HepG2 (cell line): Measurements from ENCODE around the gene BPIFB6. TPM values are rescaled to one million over a fixed set of nuclear protein-coding genes. Genes with fewer than 3 reads are reported as not detected.

ENCODE experiments used
- ATAC-seq: fragments of 200-7000 bp; cut with Tn5 transposase; 3 replicates; pipeline ENCODE4 v1.9.1; 2020; ENCODE audit warnings: mild to moderate bottlenecking, moderate library complexity
- BruUV-seq: library from RNA; stranded (reverse); fragments of 400-500 nt; replicated peaks from 2 replicates; lab custom pipeline; 2021; lab: Mats Ljungman, UMichigan
- CTCF ChIA-PET: fragments of 300-600 bp; formaldehyde crosslinking; extraction: SDS; loops from one replicate; lab custom pipeline; 2021; ENCODE audit warnings: low total read pairs, inconsistent platforms, low intra/inter-chr PET ratio; lab: Yijun Ruan, JAX
- POLR2A ChIA-PET: fragments of 350-600 bp; sonication (Branson Sonifier 250); formaldehyde crosslinking; loops from one replicate; lab custom pipeline; 2020; ENCODE audit warnings: antibody characterized with exemption, inconsistent platforms; lab: Yijun Ruan, JAX
- DNase-seq: peaks from one replicate; pipeline ENCODE4 v3.0.0-alpha.2; 2015; ENCODE audit warnings: low spot score
- FAIRE-seq: peaks from 3 replicates; lab custom pipeline; 2011; peaks lifted over from hg19 to GRCh38; lab: Jason Lieb, UNC
- H2AFZ ChIP-seq: one replicate; pipeline ENCODE4 v1.6.1; 2011; ENCODE audit warnings: low read length, inconsistent platforms
- H3K27ac ChIP-seq: fragments of 300-600 bp; 3 replicates; pipeline ENCODE4 v1.8.0; 2011; ENCODE audit warnings: mixed run types, mild to moderate bottlenecking, mixed read lengths, low read length, inconsistent platforms; ENCODE audit not compliant: insufficient read depth; ENCODE audit errors: extremely low read length
- H3K27me3 ChIP-seq, 2 experiments: fragments of 200-600 bp in 1 of 2; 2 replicates in 1 of 2; 3 replicates in 1 of 2; pipeline versions ENCODE4 v1.6.0 to v1.8.0; 2011; ENCODE audit warnings: low read length in 2 of 2, mild to moderate bottlenecking in 2 of 2, moderate library complexity in 2 of 2, inconsistent platforms in 1 of 2; ENCODE audit not compliant: insufficient read depth in 2 of 2, control insufficient read depth in 1 of 2
- H3K36me3 ChIP-seq, 2 experiments: fragments of 200-600 bp in 1 of 2; replicated peaks in 1 of 2; 2 replicates in 1 of 2; 3 replicates in 1 of 2; pipeline versions ENCODE4 v1.5.1 to v1.8.0; 2011; ENCODE audit warnings: low read length in 2 of 2, inconsistent platforms in 1 of 2; ENCODE audit not compliant: insufficient read depth in 2 of 2, control insufficient read depth in 1 of 2
- H3K4me1 ChIP-seq: 2 replicates; pipeline ENCODE4 v1.5.1; 2012; ENCODE audit warnings: low read length, inconsistent platforms; ENCODE audit not compliant: insufficient read depth
- H3K4me2 ChIP-seq: 2 replicates; pipeline ENCODE4 v1.6.0; 2011; ENCODE audit warnings: low read depth, low read length, inconsistent platforms
- H3K4me3 ChIP-seq, 3 experiments: fragments of 200-600 bp in 1 of 3; sonication (generic), shearing (Covaris generic) in 1 of 3; replicated peaks in 1 of 3; 2 replicates each; pipeline ENCODE4 v1.5.1; 2011 to 2016; ENCODE audit warnings: low read length in 3 of 3, inconsistent platforms in 2 of 3, low read depth in 2 of 3, mild to moderate bottlenecking in 2 of 3, control low read depth in 1 of 3, mixed read lengths in 1 of 3; ENCODE audit not compliant: insufficient read depth in 1 of 3
- H3K79me2 ChIP-seq: one replicate; pipeline ENCODE4 v1.6.1; 2011; ENCODE audit warnings: low read length, inconsistent platforms; ENCODE audit not compliant: insufficient read depth
- H3K9ac ChIP-seq: 2 replicates; pipeline ENCODE4 v1.6.0; 2011; ENCODE audit warnings: mild to moderate bottlenecking, low read depth, low read length, inconsistent platforms; ENCODE audit not compliant: insufficient read depth
- H3K9me3 ChIP-seq: 2 replicates; pipeline ENCODE4 v1.5.1; 2012; ENCODE audit warnings: mild to moderate bottlenecking, low read length
- H4K20me1 ChIP-seq: 2 replicates; pipeline ENCODE4 v1.6.0; 2011; ENCODE audit warnings: inconsistent platforms, mild to moderate bottlenecking, low read length, moderate library complexity; ENCODE audit not compliant: insufficient read depth
- AGO2 ChIP-seq: fragments of 200-400 bp; formaldehyde crosslinking; optimal IDR thresholded peaks from 2 replicates; pipeline ENCODE3; 2017; ENCODE audit warnings: mild to moderate bottlenecking, low read depth, low read length, moderate library complexity
- CSRNP1 ChIP-seq: sonication (generic); formaldehyde crosslinking; IDR thresholded peaks from 2 replicates; pipeline ENCODE4 v1.8.1; 2023; ENCODE audit warnings: mild to moderate bottlenecking, missing genetic modification reagents
- ESRRA ChIP-seq: sonication (generic); formaldehyde crosslinking; IDR thresholded peaks from 2 replicates; pipeline ENCODE4 v1.5.1; 2020; ENCODE audit warnings: mild to moderate bottlenecking, low read depth, missing genetic modification reagents
- HNRNPUL1 ChIP-seq: fragments of 200-400 bp; formaldehyde crosslinking; IDR thresholded peaks from 2 replicates; pipeline ENCODE4 v1.6.1; 2017; ENCODE audit warnings: low read depth, mild to moderate bottlenecking, low read length, moderate library complexity
- KDM2A ChIP-seq: sonication (generic); formaldehyde crosslinking; IDR thresholded peaks from 2 replicates; pipeline ENCODE4 v1.4.0; 2020; ENCODE audit warnings: low read depth, missing genetic modification reagents, borderline replicate concordance
- MAF1 ChIP-seq: sonication (generic); formaldehyde crosslinking; IDR thresholded peaks from 2 replicates; pipeline ENCODE4 v1.5.0; 2020; ENCODE audit warnings: missing genetic modification reagents, borderline replicate concordance
- POLR2G ChIP-seq: fragments of 200-400 bp; formaldehyde crosslinking; IDR thresholded peaks from 2 replicates; pipeline ENCODE4 v1.6.1; 2018; ENCODE audit warnings: mild to moderate bottlenecking, low read depth, low read length, moderate library complexity
- RBM22 ChIP-seq: fragments of 200-400 bp; formaldehyde crosslinking; optimal IDR thresholded peaks from 2 replicates; pipeline ENCODE3; 2017; ENCODE audit warnings: mild to moderate bottlenecking, low read length, moderate library complexity
- REL ChIP-seq: sonication (generic); formaldehyde crosslinking; conservative IDR thresholded peaks from 2 replicates; pipeline ENCODE4 v1.8.0; 2022; ENCODE audit warnings: mild to moderate bottlenecking, missing genetic modification reagents, moderate library complexity
- SAFB2 ChIP-seq: sonication (generic); formaldehyde crosslinking; IDR thresholded peaks from 2 replicates; pipeline ENCODE4 v1.5.1; 2020; ENCODE audit warnings: missing genetic modification reagents, low read depth, mild to moderate bottlenecking, borderline replicate concordance
- SMAD1 ChIP-seq: sonication (generic); formaldehyde crosslinking; IDR thresholded peaks from 2 replicates; pipeline ENCODE4 v1.4.0; 2020; ENCODE audit warnings: missing genetic modification reagents, low read depth, mild to moderate bottlenecking, borderline replicate concordance
- ZNF468 ChIP-seq: sonication (generic); formaldehyde crosslinking; IDR thresholded peaks from 2 replicates; pipeline ENCODE4 v1.8.0; 2022; ENCODE audit warnings: mild to moderate bottlenecking, moderate library complexity, missing genetic modification reagents
- ZNF788 ChIP-seq: sonication (generic); formaldehyde crosslinking; IDR thresholded peaks from 2 replicates; pipeline ENCODE4 v1.5.0; 2020; ENCODE audit warnings: mild to moderate bottlenecking, missing genetic modification reagents, borderline replicate concordance
- WGBS: methylation state at CpG from one replicate; pipeline ENCODE4 v1.1.6; 2017; ENCODE audit warnings: low lambda C conversion rate; 5-methylcytosine and 5-hydroxymethylcytosine counted together
- in situ Hi-C: cut with HindIII; loops from 2 replicates; pipeline ENCODE4 v1.10.0; 2017; ENCODE audit warnings: low pct_unique_long_range_greater_than_20kb; ENCODE audit not compliant: extremely low pct_ligation_motif_present
- intact Hi-C: fragments of 100-400 bp; cut with micrococcal nuclease; formaldehyde crosslinking; loops from one replicate; pipeline ENCODE4 v1.10.0; 2022; ENCODE audit not compliant: unreplicated experiment
- polyA plus RNA-seq, 8 experiments: library from polyadenylated mRNA; depleted of rRNA in 3 of 8; stranded (reverse) in 7 of 8; unstranded in 1 of 8; fragments of >200 nt; fragmentation: Illumina TruSeq in 4 of 8; extraction: Trizol in 4 of 8; gene quantifications; 2 replicates each; pipeline versions ENCODE4 v1.2.1 to v1.2.3, GENCODE V29; 2011 to 2016; ENCODE audit warnings: low read depth in 4 of 8, missing spikeins in 1 of 8, mixed read lengths in 1 of 8; ENCODE audit not compliant: insufficient read depth in 1 of 8
- total RNA-seq, 5 experiments: library from RNA; depleted of rRNA; stranded (reverse); fragments of >200 nt; fragmentation: Illumina TruSeq; extraction: Trizol; gene quantifications; 2 replicates each; pipeline ENCODE4 v1.2.3, GENCODE V29; 2016; ENCODE audit warnings: low read depth in 1 of 5

BPIFB6 gene
- total and polyA plus RNA-seq, 2 of the 13 experiments (the other 11 are each of a cell fraction or from before 2014, with no cell fraction given): 0.13 to 1.7 TPM

- peaks cover 64 to 95% of the 10 kb centered on the region in 2 experiments for H3K36me3 ChIP-seq
- H3K4me2 ChIP-seq: no peak overlapping the region
- H3K79me2 ChIP-seq: peaks cover 10% of the 10 kb centered on the region
- H3K27ac ChIP-seq: no peak overlapping the region
- BruUV-seq: no TSS peak
- H3K9ac ChIP-seq: no peak overlapping the region
- no peak overlapping the region for H2AFZ ChIP-seq
- CTCF ChIA-PET: no interaction called here
- no peak for FAIRE-seq
- POLR2A ChIA-PET: interaction anchor here (2.8 kb wide), 1 partner anchor 8 kb away, joined by 9 read pairs; no protein-coding TSS in a partner anchor
- TF ChIP-seq HNRNPUL1 (no peak), MAF1 (CRISPR knock-in tag) (no peak), ESRRA (CRISPR knock-in tag) (no peak), REL (CRISPR knock-in tag) (0 out of 2 replicates have a peak, but pooled peaks have one; percentile 28), RBM22 (peak; percentile 84), AGO2 (peak; percentile 41), ZNF468 (CRISPR knock-in tag) (0 out of 2 replicates have a peak, but pooled peaks have one; percentile 71), ZNF788 (0 out of 2 replicates have a peak, but pooled peaks have one; percentile 1), CSRNP1 (CRISPR knock-in tag) (no peak), SMAD1 (CRISPR knock-in tag) (0 out of 2 replicates have a peak, but pooled peaks have one; percentile 28), KDM2A (CRISPR knock-in tag) (0 out of 2 replicates have a peak, but pooled peaks have one; percentile 3), SAFB2 (CRISPR knock-in tag) (peak; percentile 77; the same call in 1 of the 2 replicates), POLR2G (peak; percentile 18)
- H4K20me1 ChIP-seq: peaks cover 12% of the 10 kb centered on the region; the same call in 1 of the 2 replicates
- intact Hi-C loops: no loop called here
- no peaks in the 10 kb centered on the region for H3K27me3 ChIP-seq
- in situ Hi-C loops: no loop called here
- WGBS: 97% methylated on average over 10 of the region's 10 CpGs
- no peak overlapping the region for H3K4me3 ChIP-seq
- no peak for DNase-seq
- ATAC-seq: no peak
- peaks cover 32% of the 10 kb centered on the region for H3K4me1 ChIP-seq
- no peaks in the 10 kb centered on the region for H3K9me3 ChIP-seq
These were observed 16.3 kb upstream of the BPIFB6 start for GRCh38 chr20:33015114-33015484.
